ENCODE results near the gene FCER1A. TPM values are rescaled to one million over a fixed set of nuclear protein-coding genes. Genes with fewer than 3 reads are reported as not detected.

FCER1A gene
- total and polyA plus RNA-seq, 9 of the 15 experiments (the other 6 are each of a cell fraction or from before 2014, with no cell fraction given), result 0.04 TPM; not detected in 8

- Histone ChIP-seq H3K27me3 (ENCODE audit: control insufficient read depth in 2 of 2, insufficient read depth in 2 of 2, low read length in 2 of 2) (no peaks in the 10 kb centered on the region), H3K79me2 (ENCODE audit: control insufficient read depth, insufficient read depth, low read length) (no peaks in the 10 kb centered on the region), H3K27ac (ENCODE audit: extremely low read depth, low read depth, low read length) (no peak overlapping the region), H3K4me3 (no peak overlapping the region), H3K9me1 (ENCODE audit: control insufficient read depth, insufficient read depth, low read length) (no peaks in the 10 kb centered on the region), H3K9me3 (replicated peaks; ENCODE audit: control insufficient read depth, insufficient read depth, low read depth, low read length) (no peaks in the 10 kb centered on the region), H3K9ac (ENCODE audit: insufficient read depth in 1 of 2, low read depth in 2 of 2, low read length in 2 of 2) (no peak overlapping the region), H3K36me3 (ENCODE audit: control insufficient read depth, insufficient read depth, low read length) (no peaks in the 10 kb centered on the region), H2AFZ (ENCODE audit: low read depth, low read length) (no peak overlapping the region), H4K20me1 (replicated peaks; ENCODE audit: control insufficient read depth, insufficient read depth, low read length) (no peaks in the 10 kb centered on the region), H3K4me1 (replicated peaks in 1 of 2; ENCODE audit: control insufficient read depth in 2 of 2, insufficient read depth in 2 of 2, low read length in 2 of 2) (no peaks in the 10 kb centered on the region), H3K4me2 (ENCODE audit: insufficient read depth, low read length) (no peak overlapping the region)
- TF ChIP-seq NFRKB (IDR thresholded peaks at IDR 0.05; ENCODE audit: low read depth) (no peak), ZNF280B (CRISPR knock-in tag; IDR thresholded peaks at IDR 0.05) (no peak), ZNF134 (CRISPR knock-in tag; conservative IDR thresholded peaks at IDR 0.05) (no peak), DPF2 (IDR thresholded peaks at IDR 0.05) (no peak), ZBTB8A (IDR thresholded peaks at IDR 0.05; ENCODE audit: partially characterized antibody) (no peak), ZSCAN32 (CRISPR knock-in tag; IDR thresholded peaks at IDR 0.05) (no peak), ZNF639 (CRISPR knock-in tag; conservative IDR thresholded peaks at IDR 0.05 in 1 of 2, IDR thresholded peaks at IDR 0.05 in 1 of 2) (no peak), PYGO2 (tag; IDR thresholded peaks at IDR 0.05) (no peak), HMGN3 (IDR thresholded peaks at IDR 0.05; ENCODE audit: borderline replicate concordance, extremely low read depth, insufficient read length, low read depth, low read length) (no peak)
- ATAC-seq, result no peak
- in situ Hi-C loops (cut with MboI), result no loop called here
- POLR2A ChIA-PET, result no interaction called here
- no peak for FAIRE-seq
- no TSS peak for BruUV-seq (replicated peaks)
- CTCF ChIA-PET (ENCODE audit: low intra/inter-chr PET ratio), result no interaction called here
- intact Hi-C loops (cut with micrococcal nuclease), result no loop called here
- no peak for DNase-seq (ENCODE audit: extremely low read depth in 1 of 4, low spot score in 3 of 4)
Observed at GRCh38 chr1:159275891-159276290, 26.2 kb upstream of the FCER1A start.
